NCI-H526 treated with DMSO at 0.1 percent for 48 hours (cell line): ENCODE results near the gene PARD6B.
"Not testable (repeated sequence)": the region's sequence is repeated elsewhere in the genome, so short reads cannot be mapped to it uniquely, and the experiment has no call there.

ENCODE experiments used
- DNase-seq: peaks from one replicate; lab custom pipeline; 2025; lab: John Stamatoyannopoulos, UW

Gene PARD6B

GRCh38 chr20:50774515-50774914, 43.1 kb downstream of the PARD6B start:
- no peak for DNase-seq

GRCh38 chr20:50776122-50776817, 44.9 kb downstream of the PARD6B start:
- DNase-seq = no peak

GRCh38 chr20:50777373-50777772, 46.0 kb downstream of the PARD6B start:
- DNase-seq = no peak

DNA sequence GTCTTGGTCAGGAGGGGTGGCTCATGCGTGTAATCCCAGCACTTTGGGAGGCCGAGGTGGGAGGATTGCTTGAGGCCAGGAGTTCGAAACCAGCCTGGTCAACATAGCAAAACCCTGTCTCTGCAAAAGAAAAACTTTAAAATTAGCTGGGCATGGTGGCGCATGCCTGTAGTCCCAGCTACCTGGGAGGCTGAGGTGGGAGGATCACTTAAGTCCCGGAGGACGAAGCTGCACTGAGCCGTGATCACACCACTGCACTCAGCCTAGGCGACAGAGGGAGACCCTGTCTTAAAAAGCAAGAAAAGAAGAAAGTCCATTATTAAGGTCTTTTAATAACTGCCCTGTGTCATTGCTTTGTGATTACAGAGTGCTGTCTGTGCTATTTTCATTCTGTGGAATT, 47.6 kb downstream of the PARD6B start:
- DNase-seq = not testable (repeated sequence)

DNA sequence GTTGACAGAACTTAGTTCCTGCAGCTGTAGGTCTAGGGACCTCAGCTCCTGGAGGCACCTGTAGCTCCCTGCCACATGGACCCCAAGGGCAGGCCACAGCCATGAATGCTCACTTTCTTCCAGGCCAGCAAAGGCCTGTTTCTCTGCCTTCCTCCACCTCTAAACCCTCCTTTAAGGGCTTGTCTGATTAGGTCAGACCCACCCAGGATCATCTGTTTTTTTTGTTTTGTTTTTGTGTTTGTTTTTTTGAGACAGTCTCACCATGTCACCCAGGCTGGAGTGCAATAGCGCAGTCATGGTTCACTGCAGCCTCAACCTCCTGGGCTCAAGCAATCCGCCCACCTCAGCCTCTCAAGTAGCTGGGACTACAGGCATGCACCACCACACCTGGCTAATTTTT, 52.0 kb downstream of the PARD6B start:
- no peak for DNase-seq

- DNase-seq = no peak
These were observed 52.5 kb downstream of the PARD6B start for GRCh38 chr20:50783903-50784302.

- no peak for DNase-seq
These were observed 53.1 kb downstream of the PARD6B start for GRCh38 chr20:50784464-50784863.

DNA sequence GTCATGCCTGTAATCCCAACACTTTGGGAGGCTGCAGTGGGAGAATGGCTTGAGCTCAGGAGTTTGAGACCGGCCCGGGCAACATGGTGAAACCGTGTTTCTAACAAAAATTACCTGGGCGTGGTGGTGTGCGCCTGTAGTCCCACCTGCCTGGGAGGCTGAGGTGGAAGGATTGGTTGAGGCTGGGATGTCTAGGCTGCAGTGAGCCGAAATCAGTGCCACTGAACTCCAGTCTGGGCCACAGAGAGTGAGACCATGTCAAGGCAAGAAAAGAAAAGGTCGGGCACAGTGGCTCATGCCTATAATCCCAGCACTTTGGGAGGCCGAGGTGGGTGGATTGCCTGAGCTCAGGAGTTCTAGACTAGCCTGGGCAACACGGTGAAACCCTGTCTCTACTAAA, 55.3 kb downstream of the PARD6B start:
- DNase-seq = no peak

DNA sequence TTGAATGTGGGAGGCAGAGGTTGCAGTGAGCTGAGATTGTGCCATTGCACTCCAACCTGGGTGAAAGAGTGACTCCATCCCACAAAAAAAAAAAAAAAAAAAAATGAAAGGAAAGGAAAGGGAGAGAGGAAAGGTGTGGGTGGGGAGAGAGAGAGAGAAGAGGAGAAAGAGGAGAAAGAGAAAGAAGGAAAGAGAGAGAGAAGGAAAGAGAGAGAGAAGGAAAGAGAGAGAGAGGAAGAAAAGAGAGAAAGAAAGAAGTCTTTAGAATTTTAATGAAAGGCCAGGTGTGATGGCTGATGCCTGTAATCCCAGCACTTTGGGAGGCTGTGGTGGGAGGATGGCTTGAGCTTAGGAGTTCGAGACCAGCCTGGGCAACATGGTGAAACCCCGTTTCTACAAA, 55.8 kb downstream of the PARD6B start:
- no peak for DNase-seq

DNA sequence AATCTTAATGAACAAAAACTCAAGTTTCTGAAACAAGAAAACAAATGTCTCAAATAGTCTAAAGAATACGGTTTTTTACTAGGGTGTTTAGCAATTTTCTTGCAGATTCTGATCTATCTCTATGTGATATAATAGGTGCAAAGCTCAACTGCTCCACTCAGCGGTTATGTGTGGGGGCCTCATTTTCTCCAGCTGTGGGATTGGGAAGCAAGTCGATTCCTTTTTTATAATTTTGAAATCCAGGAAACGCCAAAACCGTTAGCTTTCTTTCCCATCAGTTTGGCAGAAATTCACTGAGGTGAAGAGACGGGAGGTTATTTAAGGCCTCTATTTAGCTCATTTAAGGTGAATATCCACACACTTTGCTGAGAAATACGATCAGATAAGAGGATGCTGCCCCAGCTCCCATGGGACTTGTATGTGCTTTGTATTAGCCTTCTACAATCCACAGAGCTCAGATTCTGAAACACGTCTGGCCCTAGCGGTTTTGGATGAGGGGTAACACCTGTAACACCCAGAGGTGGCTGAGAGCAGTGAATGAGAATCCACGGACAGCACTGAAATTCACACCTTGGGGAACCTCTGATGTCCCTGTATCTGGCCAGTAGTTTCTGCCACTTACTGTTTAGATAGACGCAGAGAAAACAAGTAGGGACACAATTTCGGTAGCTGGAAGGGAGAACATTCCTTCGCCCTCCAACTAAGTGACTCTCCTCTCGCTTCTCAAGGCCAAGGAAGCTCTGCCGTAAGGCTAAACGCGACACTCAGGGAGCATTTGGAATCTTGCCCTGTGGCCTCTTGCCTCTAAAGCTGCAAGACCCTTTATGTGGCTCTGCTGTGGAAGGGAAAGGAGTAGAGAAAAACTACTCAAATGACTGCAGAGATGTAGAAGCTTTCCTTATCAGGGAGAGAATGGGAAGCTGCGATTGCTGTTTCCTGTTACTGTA, 56.9 kb downstream of the PARD6B start:
- peak; percentile 57 for DNase-seq

- DNase-seq = no peak
These were observed 58.7 kb downstream of the PARD6B start for GRCh38 chr20:50789968-50790650.

- DNase-seq = peak; percentile 88
These were observed 59.4 kb downstream of the PARD6B start for GRCh38 chr20:50790651-50791277.

- DNase-seq = no peak
These were observed 61.6 kb downstream of the PARD6B start for GRCh38 chr20:50792708-50793574.

DNA sequence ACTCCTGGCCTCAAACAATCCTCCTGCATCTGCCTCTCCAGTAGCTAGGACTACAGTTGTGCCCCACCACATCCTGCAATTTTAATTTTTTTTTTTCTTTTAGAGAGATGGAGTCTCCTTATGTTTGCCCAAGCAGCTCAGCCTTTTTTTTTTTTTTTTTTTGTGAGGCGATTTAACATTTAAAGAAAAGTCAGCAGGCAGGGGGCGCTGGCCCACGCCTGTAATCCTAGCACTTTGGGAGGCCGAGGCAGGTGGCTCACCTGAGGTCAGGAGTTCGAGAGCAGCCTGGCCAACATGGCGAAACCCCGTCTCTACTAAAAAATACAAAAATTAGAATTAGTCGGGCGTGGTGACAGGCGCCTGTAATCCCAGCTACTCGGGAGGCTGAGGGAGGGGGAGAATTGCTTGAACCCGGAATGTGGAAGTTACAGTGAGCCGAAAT, 62.2 kb downstream of the PARD6B start:
- DNase-seq = not testable (repeated sequence)

GRCh38 chr20:50794181-50794845, 62.9 kb downstream of the PARD6B start:
- no peak for DNase-seq

- peak; percentile 73 for DNase-seq
These were observed 63.7 kb downstream of the PARD6B start, which contains the start of gene BCAS4 for GRCh38 chr20:50794846-50795634. Gene BCAS4 (plus strand): TSS chr20:50795061. CDS start chr20:50795084, 23 bp downstream.

DNA sequence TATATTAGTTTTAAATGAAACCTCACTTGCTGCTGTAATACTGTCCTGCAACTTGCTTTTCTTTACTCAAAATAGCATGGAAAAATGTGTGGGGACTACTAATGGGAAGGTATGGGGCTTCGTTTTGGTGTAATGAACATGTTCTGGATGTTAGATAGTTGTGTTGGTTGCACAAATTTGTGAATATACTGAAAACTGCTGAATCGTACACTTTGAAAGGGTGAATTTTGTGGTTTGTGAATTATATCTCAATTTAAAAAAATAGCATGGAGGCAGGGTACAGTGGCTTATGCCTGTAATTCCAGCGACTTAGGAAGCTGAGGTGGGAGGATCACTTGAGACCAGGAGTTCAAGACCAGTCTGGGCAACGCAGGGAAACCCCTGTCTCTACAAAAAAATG, 65.8 kb downstream of the PARD6B start:
- no peak for DNase-seq

DNA sequence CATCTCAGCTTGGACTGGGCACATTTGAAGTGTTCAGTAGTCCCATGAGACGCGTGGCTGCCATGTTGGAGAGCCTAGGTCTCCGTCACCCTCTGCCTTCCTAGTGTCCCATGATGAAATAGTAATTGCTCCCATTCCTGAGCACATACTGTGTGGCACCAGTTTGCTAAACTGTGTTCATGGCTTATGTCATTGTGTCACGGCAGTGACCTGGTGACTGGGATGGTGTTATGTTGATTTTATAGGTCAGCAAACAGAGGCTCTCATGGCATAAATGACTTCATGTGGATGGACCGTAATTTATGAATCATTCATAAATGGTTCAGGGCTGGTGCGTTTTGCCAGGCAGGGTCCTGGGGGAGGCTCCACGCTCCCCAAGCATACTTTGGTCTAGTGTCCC, 67.3 kb downstream of the PARD6B start:
- DNase-seq = no peak

DNA sequence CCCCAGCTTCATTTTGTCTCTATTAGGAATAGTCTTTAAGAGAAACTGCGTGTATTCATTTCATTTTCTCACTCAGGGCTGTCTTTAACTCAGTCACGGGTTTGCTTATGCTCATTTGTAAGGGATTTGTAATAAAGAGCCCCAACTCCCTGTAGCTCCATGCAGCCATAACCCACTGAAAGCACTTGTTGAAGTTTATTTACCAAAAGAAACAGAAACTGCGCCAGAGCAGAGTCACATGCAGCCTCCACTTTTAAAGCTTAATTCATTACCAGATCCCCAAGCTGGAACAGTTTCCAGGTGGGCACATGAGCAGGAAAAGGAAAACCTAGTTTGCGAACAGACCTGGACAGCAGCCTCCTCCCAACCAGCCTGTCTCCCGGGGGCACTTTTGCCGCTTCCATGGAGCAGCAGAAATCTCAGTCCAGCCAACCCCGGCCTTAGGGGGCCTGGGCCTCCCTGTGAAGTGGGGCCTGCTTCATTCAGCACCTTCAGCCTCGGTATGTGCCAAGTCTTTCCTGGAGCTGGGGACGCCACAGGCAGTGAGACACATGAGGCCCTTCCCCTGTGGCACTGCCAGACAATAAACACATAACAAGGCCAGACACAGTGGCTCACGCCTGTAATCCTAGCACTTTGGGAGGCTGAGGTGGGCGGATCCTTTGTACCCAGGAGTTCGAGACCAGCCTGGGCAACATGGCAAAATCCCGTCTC, 68.0 kb downstream of the PARD6B start:
- no peak for DNase-seq
